ENCODE measurements around the gene ETS2.

ETS2 gene

GRCh38 chr21:38784458-38785266, 21.1 kb upstream of the ETS2 start:
- no peak for TF ChIP-seq CTCF (IDR thresholded peaks at IDR 0.05)

- no peak for TF ChIP-seq CTCF (IDR thresholded peaks at IDR 0.05)
These were observed 20.2 kb upstream of the ETS2 start for GRCh38 chr21:38785483-38785882.

GRCh38 chr21:38787016-38787415, 18.7 kb upstream of the ETS2 start:
- no peak for TF ChIP-seq CTCF (IDR thresholded peaks at IDR 0.05)

- TF ChIP-seq CTCF (IDR thresholded peaks at IDR 0.05), result no peak
These were observed 18.1 kb upstream of the ETS2 start for GRCh38 chr21:38787461-38788274.

- no peak for TF ChIP-seq CTCF (IDR thresholded peaks at IDR 0.05)
These were observed 17.3 kb upstream of the ETS2 start for GRCh38 chr21:38788275-38788905.

GRCh38 chr21:38789275-38789674, 16.5 kb upstream of the ETS2 start:
- TF ChIP-seq CTCF (IDR thresholded peaks at IDR 0.05), result no peak

- no peak for TF ChIP-seq CTCF (IDR thresholded peaks at IDR 0.05)
These were observed 15.7 kb upstream of the ETS2 start for GRCh38 chr21:38790059-38790458.

All from LNCAP (cell line).